ENCODE results near the gene GOLGA6D.
"Not testable (repeated sequence)": the region's sequence is repeated elsewhere in the genome, so short reads cannot be mapped to it uniquely, and the experiment has no call there.

DNA sequence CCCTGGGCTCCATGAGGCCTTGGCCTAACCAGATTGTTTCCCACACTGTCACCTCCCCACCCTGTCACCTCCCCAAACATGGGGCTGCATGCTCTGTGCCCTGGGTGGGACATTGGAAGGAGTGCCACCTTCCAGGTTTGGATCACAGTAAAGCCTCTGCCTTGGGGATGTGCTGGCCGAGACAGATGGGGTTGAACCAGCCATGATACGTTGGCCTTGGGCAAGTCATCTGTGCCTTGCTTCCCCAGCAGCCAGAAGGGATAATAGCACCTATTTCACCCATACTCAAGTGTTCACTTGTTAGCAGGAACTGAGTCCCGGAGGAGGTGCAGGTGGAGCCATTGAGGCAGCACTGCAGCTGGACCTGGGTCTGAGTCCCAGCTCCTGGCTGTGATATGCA lies 7.0 kb upstream of the GOLGA6D start:
- TF ChIP-seq POLR2AphosphoS5, TAF1, POLR2A (IDR thresholded peaks at IDR 0.05; ENCODE audit: low read depth, low read length): not testable (repeated sequence)
